ENCODE data around the gene MAFG.

DNA sequence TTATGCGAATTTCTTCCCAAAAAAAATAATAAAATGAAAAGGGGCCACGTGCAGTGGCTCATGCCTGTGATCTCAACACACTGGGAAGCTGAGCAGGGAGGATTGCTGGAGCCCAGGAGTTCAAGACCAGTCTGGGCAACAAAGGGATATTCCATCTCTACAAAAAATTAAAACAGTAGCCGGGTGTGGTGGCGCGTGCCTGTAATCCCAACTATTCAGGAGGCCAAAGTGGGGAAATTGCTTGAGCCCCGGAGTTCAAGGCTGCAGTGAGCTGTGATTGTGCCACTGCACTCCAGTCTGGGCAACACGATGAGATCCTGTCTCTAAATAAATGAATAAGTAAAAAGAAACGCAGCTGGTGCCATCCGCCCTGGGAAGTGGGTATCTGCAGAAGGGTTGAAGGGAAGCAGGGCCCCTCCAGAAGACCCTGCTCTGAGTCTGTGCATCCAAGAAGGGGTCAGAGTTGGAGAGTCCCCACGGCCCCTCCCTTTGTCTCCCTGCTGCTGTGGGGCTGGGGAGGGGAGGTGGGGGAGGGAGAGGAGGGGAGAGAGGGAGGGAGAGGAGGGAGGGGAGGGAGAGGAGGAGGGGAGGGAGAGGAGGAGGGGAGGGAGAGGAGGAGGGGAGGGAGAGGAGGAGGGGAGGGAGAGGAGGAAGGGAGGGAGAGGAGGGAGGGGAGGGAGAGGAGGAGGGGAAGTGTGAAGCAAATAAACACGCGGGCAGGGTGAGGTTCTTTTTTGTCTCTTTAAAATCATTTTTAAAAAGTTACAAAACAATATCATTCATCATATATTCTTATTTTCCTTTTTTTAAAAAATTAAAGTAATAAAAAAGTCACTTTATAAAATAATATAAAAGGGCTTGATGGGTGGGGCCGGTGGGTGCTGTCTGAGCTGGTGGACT, 24.5 kb upstream of the MAFG start:
- no peak for TF ChIP-seq KLF16 (tag by site-specific recombination; IDR thresholded peaks at IDR 0.05)
- no peak for TF ChIP-seq ZNF132 (tag by site-specific recombination; IDR thresholded peaks at IDR 0.05; ENCODE audit: borderline replicate concordance)
- TF ChIP-seq, protein P1, sequence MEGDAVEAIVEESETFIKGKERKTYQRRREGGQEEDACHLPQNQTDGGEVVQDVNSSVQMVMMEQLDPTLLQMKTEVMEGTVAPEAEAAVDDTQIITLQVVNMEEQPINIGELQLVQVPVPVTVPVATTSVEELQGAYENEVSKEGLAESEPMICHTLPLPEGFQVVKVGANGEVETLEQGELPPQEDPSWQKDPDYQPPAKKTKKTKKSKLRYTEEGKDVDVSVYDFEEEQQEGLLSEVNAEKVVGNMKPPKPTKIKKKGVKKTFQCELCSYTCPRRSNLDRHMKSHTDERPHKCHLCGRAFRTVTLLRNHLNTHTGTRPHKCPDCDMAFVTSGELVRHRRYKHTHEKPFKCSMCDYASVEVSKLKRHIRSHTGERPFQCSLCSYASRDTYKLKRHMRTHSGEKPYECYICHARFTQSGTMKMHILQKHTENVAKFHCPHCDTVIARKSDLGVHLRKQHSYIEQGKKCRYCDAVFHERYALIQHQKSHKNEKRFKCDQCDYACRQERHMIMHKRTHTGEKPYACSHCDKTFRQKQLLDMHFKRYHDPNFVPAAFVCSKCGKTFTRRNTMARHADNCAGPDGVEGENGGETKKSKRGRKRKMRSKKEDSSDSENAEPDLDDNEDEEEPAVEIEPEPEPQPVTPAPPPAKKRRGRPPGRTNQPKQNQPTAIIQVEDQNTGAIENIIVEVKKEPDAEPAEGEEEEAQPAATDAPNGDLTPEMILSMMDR (tag by site-specific recombination; IDR thresholded peaks at IDR 0.05), result no peak
- TF ChIP-seq, protein P2, sequence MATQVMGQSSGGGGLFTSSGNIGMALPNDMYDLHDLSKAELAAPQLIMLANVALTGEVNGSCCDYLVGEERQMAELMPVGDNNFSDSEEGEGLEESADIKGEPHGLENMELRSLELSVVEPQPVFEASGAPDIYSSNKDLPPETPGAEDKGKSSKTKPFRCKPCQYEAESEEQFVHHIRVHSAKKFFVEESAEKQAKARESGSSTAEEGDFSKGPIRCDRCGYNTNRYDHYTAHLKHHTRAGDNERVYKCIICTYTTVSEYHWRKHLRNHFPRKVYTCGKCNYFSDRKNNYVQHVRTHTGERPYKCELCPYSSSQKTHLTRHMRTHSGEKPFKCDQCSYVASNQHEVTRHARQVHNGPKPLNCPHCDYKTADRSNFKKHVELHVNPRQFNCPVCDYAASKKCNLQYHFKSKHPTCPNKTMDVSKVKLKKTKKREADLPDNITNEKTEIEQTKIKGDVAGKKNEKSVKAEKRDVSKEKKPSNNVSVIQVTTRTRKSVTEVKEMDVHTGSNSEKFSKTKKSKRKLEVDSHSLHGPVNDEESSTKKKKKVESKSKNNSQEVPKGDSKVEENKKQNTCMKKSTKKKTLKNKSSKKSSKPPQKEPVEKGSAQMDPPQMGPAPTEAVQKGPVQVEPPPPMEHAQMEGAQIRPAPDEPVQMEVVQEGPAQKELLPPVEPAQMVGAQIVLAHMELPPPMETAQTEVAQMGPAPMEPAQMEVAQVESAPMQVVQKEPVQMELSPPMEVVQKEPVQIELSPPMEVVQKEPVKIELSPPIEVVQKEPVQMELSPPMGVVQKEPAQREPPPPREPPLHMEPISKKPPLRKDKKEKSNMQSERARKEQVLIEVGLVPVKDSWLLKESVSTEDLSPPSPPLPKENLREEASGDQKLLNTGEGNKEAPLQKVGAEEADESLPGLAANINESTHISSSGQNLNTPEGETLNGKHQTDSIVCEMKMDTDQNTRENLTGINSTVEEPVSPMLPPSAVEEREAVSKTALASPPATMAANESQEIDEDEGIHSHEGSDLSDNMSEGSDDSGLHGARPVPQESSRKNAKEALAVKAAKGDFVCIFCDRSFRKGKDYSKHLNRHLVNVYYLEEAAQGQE (tag by site-specific recombination; IDR thresholded peaks at IDR 0.05), result no peak
- TF ChIP-seq ZNF10 (tag by site-specific recombination; IDR thresholded peaks at IDR 0.05), result no peak
- TF ChIP-seq ZNF214 (tag by site-specific recombination; IDR thresholded peaks at IDR 0.05; ENCODE audit: borderline replicate concordance), result no peak
- no peak for TF ChIP-seq ZBTB21 (tag by site-specific recombination; IDR thresholded peaks at IDR 0.05)
- no peak for TF ChIP-seq MYNN (tag by site-specific recombination; IDR thresholded peaks at IDR 0.05; ENCODE audit: borderline replicate concordance)
- no peak for TF ChIP-seq YY1 (tag by site-specific recombination; IDR thresholded peaks at IDR 0.05)
- TF ChIP-seq ZBTB7A (tag by site-specific recombination; IDR thresholded peaks at IDR 0.05; ENCODE audit: low read depth), result no peak
